Neuronal stem cell (in vitro differentiated cells): ENCODE measurements around the gene NCKIPSD.

ENCODE experiments used
- DNase-seq: peaks from one replicate; pipeline ENCODE4 v3.0.0-alpha.2; 2013; ENCODE audit warnings: low spot score
- H2AFZ ChIP-seq: one replicate; pipeline ENCODE4 v1.6.1; 2013; ENCODE audit warnings: mild to moderate bottlenecking, low read length, inconsistent platforms
- H2AK5ac ChIP-seq: 2 replicates; pipeline ENCODE4 v1.6.1; 2013; ENCODE audit warnings: low read depth, mild to moderate bottlenecking, inconsistent platforms, low read length, moderate library complexity, mixed read lengths
- H2BK120ac ChIP-seq: 2 replicates; pipeline ENCODE4 v1.6.1; 2013; ENCODE audit warnings: low read depth, mild to moderate bottlenecking, inconsistent platforms, low read length, moderate library complexity, mixed read lengths
- H2BK12ac ChIP-seq: one replicate; pipeline ENCODE4 v1.6.1; 2013; ENCODE audit warnings: low read length, inconsistent platforms
- H2BK15ac ChIP-seq: 2 replicates; pipeline ENCODE4 v1.6.1; 2013; ENCODE audit warnings: mild to moderate bottlenecking, low read length, inconsistent platforms, mixed read lengths
- H2BK5ac ChIP-seq: one replicate; pipeline ENCODE4 v1.6.1; 2013; ENCODE audit warnings: inconsistent platforms, mild to moderate bottlenecking, low read length, moderate library complexity
- H3K14ac ChIP-seq: one replicate; pipeline ENCODE4 v1.6.1; 2013; ENCODE audit warnings: low read length, inconsistent platforms
- H3K18ac ChIP-seq: 2 replicates; pipeline ENCODE4 v1.6.1; 2013; ENCODE audit warnings: low read length, inconsistent platforms
- H3K23ac ChIP-seq: 2 replicates; pipeline ENCODE4 v1.6.1; 2013; ENCODE audit warnings: low read depth, mild to moderate bottlenecking, mixed read lengths, low read length, inconsistent platforms; ENCODE audit not compliant: poor library complexity
- H3K27ac ChIP-seq: replicated peaks from 3 replicates; pipeline ENCODE4 v1.5.1; 2013; ENCODE audit warnings: low read length, inconsistent platforms
- H3K27me3 ChIP-seq, 3 experiments: 2 replicates each; pipeline ENCODE4 v1.6.1; 2013; ENCODE audit warnings: low read length in 3 of 3, mild to moderate bottlenecking in 2 of 3, inconsistent platforms in 1 of 3, low read depth in 1 of 3, mixed read lengths in 1 of 3, moderate library complexity in 1 of 3; ENCODE audit not compliant: control insufficient read depth in 3 of 3, insufficient read depth in 3 of 3
- H3K36me3 ChIP-seq, 2 donors: replicated peaks in 1 of 2; 2 replicates each; pipeline ENCODE4 v1.6.1; 2013; ENCODE audit warnings: low read length in 2 of 2; ENCODE audit not compliant: control insufficient read depth in 2 of 2, insufficient read depth in 2 of 2
- H3K4ac ChIP-seq: 2 replicates; pipeline ENCODE4 v1.6.1; 2013; ENCODE audit warnings: inconsistent platforms, mild to moderate bottlenecking, low read length, moderate library complexity
- H3K4me1 ChIP-seq, 2 donors: 1 replicate in 1 of 2; 2 replicates in 1 of 2; pipeline ENCODE4 v1.6.1; 2013; ENCODE audit warnings: low read length in 2 of 2, low read depth in 1 of 2; ENCODE audit not compliant: control insufficient read depth in 2 of 2, insufficient read depth in 1 of 2
- H3K4me2 ChIP-seq: one replicate; pipeline ENCODE4 v1.6.1; 2013; ENCODE audit warnings: mild to moderate bottlenecking, low read length, inconsistent platforms; ENCODE audit not compliant: insufficient read depth, poor library complexity, severe bottlenecking
- H3K4me3 ChIP-seq, 2 donors: 2 replicates each; pipeline ENCODE4 v1.5.1; 2013; ENCODE audit warnings: low read length in 2 of 2, mild to moderate bottlenecking in 2 of 2, inconsistent platforms in 1 of 2, moderate library complexity in 1 of 2
- H3K79me1 ChIP-seq: one replicate; pipeline ENCODE4 v1.6.1; 2013; ENCODE audit warnings: low read depth, mild to moderate bottlenecking, inconsistent platforms, low read length, moderate library complexity
- H3K9ac ChIP-seq: one replicate; pipeline ENCODE4 v1.6.1; 2013; ENCODE audit warnings: mild to moderate bottlenecking, low read depth, low read length, inconsistent platforms; ENCODE audit not compliant: poor library complexity
- H3K9me3 ChIP-seq, 2 donors: replicated peaks in 1 of 2; 2 replicates each; pipeline versions ENCODE3 to v1.6.1; 2013; ENCODE audit warnings: low read length in 2 of 2, mild to moderate bottlenecking in 2 of 2, inconsistent platforms in 1 of 2, low read depth in 1 of 2, mixed read lengths in 1 of 2, moderate library complexity in 1 of 2; ENCODE audit not compliant: control insufficient read depth in 2 of 2, insufficient read depth in 1 of 2
- H4K8ac ChIP-seq: one replicate; pipeline ENCODE4 v1.6.1; 2013; ENCODE audit warnings: low read depth, mild to moderate bottlenecking, inconsistent platforms, low read length, moderate library complexity
- H4K91ac ChIP-seq: one replicate; pipeline ENCODE4 v1.6.1; 2013; ENCODE audit warnings: low read length, low read depth, mild to moderate bottlenecking, inconsistent platforms; ENCODE audit not compliant: poor library complexity
- WGBS, 2 donors: extraction: QIAGEN DNeasy Blood & Tissue Kit; methylation state at CpG; one replicate each; pipeline ENCODE4 v1.1.7; 2013; ENCODE audit warnings: missing lambda C conversion rate in 2 of 2, mixed read lengths in 1 of 2; ENCODE audit not compliant: insufficient read length in 2 of 2, insufficient replicate concordance in 1 of 2; ENCODE audit errors: extremely low coverage in 2 of 2; 5-methylcytosine and 5-hydroxymethylcytosine counted together

The NCKIPSD gene

DNA sequence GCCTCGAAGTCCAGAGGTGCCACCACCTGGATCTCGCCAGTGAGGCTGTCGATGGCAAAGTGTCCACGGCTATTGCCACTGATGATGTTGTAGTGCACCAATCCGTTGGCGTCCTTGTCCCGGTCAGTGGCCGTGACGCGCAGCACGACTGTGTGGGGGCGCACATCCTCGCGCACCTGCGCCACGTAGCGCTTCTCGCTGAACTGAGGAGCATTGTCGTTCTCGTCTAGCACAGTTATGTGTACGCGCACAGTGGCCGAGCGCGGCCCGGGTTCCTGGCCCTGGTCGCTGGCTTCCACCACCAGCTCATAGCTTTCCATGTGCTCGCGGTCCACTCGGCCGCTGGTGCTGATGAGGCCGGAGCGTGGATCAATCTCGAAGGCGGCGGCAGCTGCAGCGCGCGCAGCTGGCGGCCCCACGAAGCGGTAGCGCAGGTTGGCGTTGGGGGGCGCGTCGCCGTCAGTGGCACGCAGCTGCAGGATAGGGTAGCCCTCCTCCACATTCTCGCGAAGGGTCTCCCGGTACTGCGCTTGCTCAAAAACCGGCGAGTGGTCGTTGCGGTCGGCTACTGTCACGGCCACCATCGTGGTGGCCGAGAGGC lies 24.8 kb downstream of the NCKIPSD start:
- peaks cover 1% of the 10 kb centered on the region for H3K79me1 ChIP-seq
- no peak overlapping the region for H2BK5ac ChIP-seq
- WGBS, 2 donors = no CpG with 5 or more reads among the region's 61 CpGs
- H3K23ac ChIP-seq = peak overlapping the region; percentile 6
- no peak overlapping the region for H3K18ac ChIP-seq
- no peak overlapping the region for H3K14ac ChIP-seq
- H3K9me3 ChIP-seq = peaks cover 6 to 24% of the 10 kb centered on the region in 2 donors
- no peak overlapping the region for H3K4me2 ChIP-seq
- H3K27ac ChIP-seq = no peak overlapping the region
- peak overlapping the region; percentile 56 for H2BK120ac ChIP-seq
- no peak overlapping the region for H2AK5ac ChIP-seq
- no peaks in the 10 kb centered on the region for H3K27me3 ChIP-seq
- no peak overlapping the region for H2AFZ ChIP-seq
- peak overlapping the region in 1 of 2 donors; percentile 41 for H3K4me3 ChIP-seq
- no peak overlapping the region for H2BK12ac ChIP-seq
- no peak overlapping the region for H3K4ac ChIP-seq
- H3K9ac ChIP-seq = peak overlapping the region; percentile 24
- peaks cover 5 to 12% of the 10 kb centered on the region in 2 donors for H3K4me1 ChIP-seq
- peaks cover 32 to 62% of the 10 kb centered on the region in 2 donors for H3K36me3 ChIP-seq
- H4K8ac ChIP-seq = peak overlapping the region; percentile 7
- no peak for DNase-seq
- no peak overlapping the region for H2BK15ac ChIP-seq
- no peak overlapping the region for H4K91ac ChIP-seq

DNA sequence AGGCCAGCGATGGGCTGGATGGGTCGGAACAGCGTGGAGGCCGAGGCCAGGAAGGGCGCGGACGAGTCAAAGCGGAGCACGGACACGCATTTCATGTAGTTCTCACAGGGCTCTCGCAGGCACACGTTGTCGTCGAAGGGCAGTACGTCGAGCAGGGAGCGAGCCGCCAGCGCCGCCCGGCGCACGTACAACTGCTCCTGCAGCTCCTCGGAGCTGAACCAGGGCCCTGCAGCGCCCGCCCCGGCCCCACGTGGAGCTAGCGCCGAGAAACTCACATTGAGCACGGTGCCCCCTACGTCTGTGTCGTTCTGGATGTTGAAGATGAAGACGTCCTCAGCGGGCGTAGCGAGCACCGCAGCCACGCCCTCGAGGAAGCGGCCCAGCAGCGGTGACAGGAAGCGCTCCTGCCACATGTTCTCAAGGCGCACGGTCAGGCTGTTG lies 28.9 kb downstream of the NCKIPSD start:
- WGBS, 2 donors = no CpG with 5 or more reads among the region's 45 CpGs
- Histone ChIP-seq H3K27me3 (no peaks in the 10 kb centered on the region), H2BK12ac (peak overlapping the region; percentile 93), H3K23ac (peak overlapping the region; percentile 82), H2BK5ac (peak overlapping the region; percentile 17), H4K91ac (peak overlapping the region; percentile 70), H3K18ac (peak overlapping the region; percentile 96), H3K4ac (peak overlapping the region; percentile 45), H3K9ac (peak overlapping the region; percentile 91), H3K4me1 (peaks cover 2 to 12% of the 10 kb centered on the region in 2 donors), H3K79me1 (peaks cover 7% of the 10 kb centered on the region), H2AFZ (no peak overlapping the region), H3K36me3 (peaks cover 39 to 89% of the 10 kb centered on the region in 2 donors), H3K14ac (peak overlapping the region; percentile 76), H4K8ac (peak overlapping the region; percentile 96), H3K27ac (peak overlapping the region; percentile 68), H3K9me3 (peaks cover 6 to 24% of the 10 kb centered on the region in 2 donors), H3K4me2 (peak overlapping the region; percentile 42), H2BK15ac (peak overlapping the region; percentile 99), H2BK120ac (peak overlapping the region; percentile 56), H2AK5ac (peak overlapping the region; percentile 98), H3K4me3 (no peak overlapping the region)
- DNase-seq = no peak

- Histone ChIP-seq H2BK5ac (peak overlapping the region; percentile 17), H3K27me3 (no peaks in the 10 kb centered on the region), H3K4ac (peak overlapping the region; percentile 45), H3K9ac (peak overlapping the region; percentile 91), H2BK120ac (peak overlapping the region; percentile 56), H3K9me3 (peaks cover 6 to 24% of the 10 kb centered on the region in 2 donors), H4K8ac (peak overlapping the region; percentile 96), H3K23ac (peak overlapping the region; percentile 82), H2BK15ac (peak overlapping the region; percentile 99), H2AK5ac (peak overlapping the region; percentile 98), H3K79me1 (peaks cover 7% of the 10 kb centered on the region), H3K27ac (peak overlapping the region; percentile 80), H3K18ac (peak overlapping the region; percentile 96), H3K4me1 (peaks cover 0 to 10% of the 10 kb centered on the region in 2 donors), H3K14ac (peak overlapping the region; percentile 97), H2AFZ (no peak overlapping the region), H3K4me3 (peak overlapping the region in 1 of 2 donors; percentile 76), H3K36me3 (peaks cover 44 to 92% of the 10 kb centered on the region in 2 donors), H3K4me2 (peak overlapping the region; percentile 70), H2BK12ac (peak overlapping the region; percentile 93), H4K91ac (peak overlapping the region; percentile 70)
- peak; percentile 89 for DNase-seq
- no CpG with 5 or more reads among the region's 94 CpGs for WGBS, 2 donors
Observed at GRCh38 chr3:48656061-48656840, 29.5 kb downstream of the NCKIPSD start.

- no peak overlapping the region for H4K8ac ChIP-seq
- peak overlapping the region; percentile 86 for H3K18ac ChIP-seq
- peak overlapping the region; percentile 97 for H3K14ac ChIP-seq
- H3K27ac ChIP-seq = peak overlapping the region; percentile 80
- peaks cover 0 to 10% of the 10 kb centered on the region in 2 donors for H3K4me1 ChIP-seq
- no peak overlapping the region for H3K4ac ChIP-seq
- no peak overlapping the region for H2BK5ac ChIP-seq
- no peak overlapping the region for H2BK120ac ChIP-seq
- H3K36me3 ChIP-seq = peaks cover 46 to 92% of the 10 kb centered on the region in 2 donors
- H2BK15ac ChIP-seq = peak overlapping the region; percentile 8
- H3K9ac ChIP-seq = peak overlapping the region; percentile 86
- peaks cover 5% of the 10 kb centered on the region for H3K79me1 ChIP-seq
- peak overlapping the region; percentile 70 for H3K4me2 ChIP-seq
- H2AK5ac ChIP-seq = peak overlapping the region; percentile 6
- no peak overlapping the region for H3K4me3 ChIP-seq
- no peaks in the 10 kb centered on the region for H3K27me3 ChIP-seq
- no peak for DNase-seq
- no peak overlapping the region for H2AFZ ChIP-seq
- H4K91ac ChIP-seq = no peak overlapping the region
- peak overlapping the region; percentile 14 for H2BK12ac ChIP-seq
- H3K23ac ChIP-seq = peak overlapping the region; percentile 82
- no CpG with 5 or more reads among the region's 30 CpGs for WGBS, 2 donors
- H3K9me3 ChIP-seq = peaks cover 3 to 18% of the 10 kb centered on the region in 2 donors
Observed at GRCh38 chr3:48655606-48656005, 30.1 kb downstream of the NCKIPSD start.
